ENCODE data around the gene LYST.
"Not testable (repeated sequence)": the region's sequence is repeated elsewhere in the genome, so short reads cannot be mapped to it uniquely, and the experiment has no call there.

Gene LYST

DNA sequence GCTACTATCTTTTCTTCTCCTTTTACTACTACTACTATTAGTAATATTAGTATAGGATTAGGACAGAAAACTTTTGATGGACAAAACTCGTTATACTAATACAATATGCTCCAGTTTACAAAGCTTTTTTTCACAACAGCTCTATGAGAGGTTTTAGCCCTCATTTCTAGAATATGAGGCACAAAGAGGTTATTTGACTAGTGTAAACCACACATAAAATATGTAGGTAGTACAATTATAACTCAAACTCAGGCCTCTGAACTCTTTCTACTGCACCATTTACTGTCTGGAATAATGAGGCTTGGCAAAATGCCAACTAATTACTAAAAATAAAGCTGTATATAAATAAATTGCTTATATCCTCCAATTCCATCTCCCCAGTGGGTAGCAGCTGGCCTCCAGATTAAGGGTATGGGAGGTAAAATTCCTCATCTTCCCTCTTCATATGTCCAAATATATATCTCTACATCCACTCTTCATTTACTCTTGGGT lies 99.9 kb downstream of the LYST start:
- no peak for DNase-seq (ENCODE audit: low read depth, low spot score)

DNA sequence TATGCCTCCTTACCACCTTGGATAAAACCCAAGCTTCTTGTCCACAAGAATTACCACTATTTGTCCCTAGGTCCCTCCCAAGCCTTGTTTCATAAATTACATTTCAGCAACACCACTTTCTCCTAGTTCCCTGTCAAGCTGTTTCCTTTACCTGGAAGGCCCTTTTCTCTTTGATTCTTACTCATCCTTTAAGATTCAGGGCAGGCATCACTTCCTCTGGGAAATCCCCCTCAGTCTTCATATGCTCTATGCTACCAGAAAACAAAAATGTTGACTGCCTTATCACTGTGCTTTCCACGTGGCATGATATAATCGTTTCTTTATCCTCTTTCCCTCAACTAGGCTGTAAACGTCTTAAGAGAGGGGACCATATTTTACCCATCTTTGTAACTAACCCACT lies 102.7 kb downstream of the LYST start:
- no peak for DNase-seq (ENCODE audit: low read depth, low spot score)

DNA sequence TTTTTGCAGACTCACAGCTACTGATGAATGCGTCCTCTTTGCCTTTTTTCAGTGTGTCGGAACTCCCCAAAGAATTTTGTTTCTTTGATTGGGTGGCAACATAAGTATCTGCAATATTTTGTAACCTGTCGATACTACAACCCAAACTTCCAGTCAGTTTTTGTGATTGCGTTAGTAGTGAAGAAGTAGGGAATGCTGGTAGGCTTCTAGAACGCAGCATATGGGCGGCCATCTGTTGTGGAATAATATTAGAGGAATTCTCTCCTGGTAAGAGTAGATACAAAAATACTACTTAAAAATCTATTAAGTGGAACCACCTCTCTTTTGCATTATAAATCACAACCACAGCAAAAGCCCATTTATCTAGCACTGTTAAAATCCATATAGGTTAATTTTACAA lies 107.4 kb downstream of the LYST start:
- DNase-seq (ENCODE audit: low read depth, low spot score), result no peak

DNA sequence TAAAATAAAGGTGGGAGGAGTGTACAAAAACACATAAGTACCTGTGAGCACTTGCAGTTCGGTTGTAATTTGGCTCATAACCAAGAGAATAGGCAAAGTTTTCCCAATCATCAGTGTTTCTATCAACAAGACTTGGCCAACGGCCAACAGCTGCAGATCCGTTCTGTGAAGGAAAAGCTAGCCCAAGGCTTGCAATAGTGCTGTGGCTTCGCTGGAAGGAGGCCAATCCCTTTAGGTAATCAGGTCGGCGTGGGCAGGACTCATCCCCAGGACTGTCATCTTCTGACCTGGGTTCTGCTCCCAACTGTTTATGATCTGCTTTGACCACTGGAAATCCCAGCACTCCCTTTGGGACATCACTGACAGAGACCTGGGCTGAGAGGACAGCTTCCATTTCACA lies 107.8 kb downstream of the LYST start:
- no peak for DNase-seq (ENCODE audit: low read depth, low spot score)

DNA sequence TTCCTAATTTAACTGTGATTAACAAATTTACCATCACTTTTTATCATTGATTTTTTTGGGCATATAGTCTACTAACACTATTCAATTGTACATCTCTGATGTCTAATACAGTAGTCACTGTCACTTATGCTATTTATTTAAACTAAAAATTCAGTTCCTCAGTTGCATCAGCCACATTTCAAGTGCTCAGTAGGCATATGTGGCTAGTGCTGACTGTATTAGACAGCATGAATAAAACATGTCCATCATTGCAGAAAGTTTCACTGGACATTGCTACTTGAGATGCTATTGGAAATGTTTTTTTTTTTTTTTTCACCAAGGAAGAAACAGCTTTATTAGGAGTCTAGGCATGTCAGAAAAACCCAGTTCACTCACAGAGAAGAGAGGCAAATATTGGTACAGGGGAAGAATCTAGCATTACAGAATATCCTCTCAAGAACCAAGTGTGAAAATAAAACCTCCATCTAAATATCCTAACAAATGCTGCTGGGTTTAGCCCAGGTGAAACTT lies 109.1 kb downstream of the LYST start:
- DNase-seq (ENCODE audit: low read depth, low spot score), result no peak

DNA sequence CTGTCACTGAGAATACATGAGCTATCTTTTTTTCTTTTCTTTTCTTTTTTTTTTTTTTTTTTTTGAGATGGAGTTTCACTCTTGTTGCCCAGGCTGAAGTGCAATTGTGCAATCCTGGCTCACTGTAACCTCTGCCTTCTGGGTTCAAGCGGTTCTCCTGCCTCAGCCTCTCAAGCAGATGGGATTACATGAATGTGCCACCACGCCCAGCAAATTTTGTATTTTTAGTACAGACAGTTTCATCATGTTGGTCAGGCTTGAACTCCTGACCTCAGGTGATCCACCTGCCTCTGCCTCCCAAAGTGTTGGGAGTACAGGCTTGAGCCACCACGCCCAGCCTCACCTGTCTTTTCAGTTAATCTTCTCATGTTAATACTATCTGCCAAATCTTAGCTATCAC lies 112.5 kb downstream of the LYST start:
- DNase-seq (ENCODE audit: low read depth, low spot score), result not testable (repeated sequence)

DNA sequence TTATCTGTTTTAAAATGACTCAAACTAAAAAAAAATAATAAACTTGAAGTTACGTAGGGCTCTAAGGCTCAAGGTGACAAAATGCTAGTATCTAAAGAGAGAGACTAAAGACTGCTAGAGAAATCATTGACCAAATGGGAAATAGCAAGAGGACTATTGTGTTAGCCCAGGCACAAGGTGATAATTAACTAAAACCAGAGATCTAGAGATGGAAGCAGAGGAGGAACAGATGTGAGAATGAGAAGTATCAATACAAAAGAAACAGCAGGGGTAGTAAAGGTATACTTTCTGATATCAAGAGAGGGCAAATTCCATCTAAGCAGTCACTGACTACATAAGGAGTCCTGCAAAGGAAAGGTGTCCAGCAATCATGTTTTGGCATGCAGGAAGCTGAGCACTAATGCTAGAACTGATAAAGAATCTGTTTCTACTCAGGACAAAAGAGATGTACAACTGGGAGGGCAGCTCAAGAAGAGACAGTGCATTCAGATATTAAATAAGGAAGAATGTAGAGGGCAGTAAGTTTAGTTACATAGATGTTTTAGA lies 116.9 kb downstream of the LYST start:
- DNase-seq (ENCODE audit: low read depth, low spot score), result no peak

DNA sequence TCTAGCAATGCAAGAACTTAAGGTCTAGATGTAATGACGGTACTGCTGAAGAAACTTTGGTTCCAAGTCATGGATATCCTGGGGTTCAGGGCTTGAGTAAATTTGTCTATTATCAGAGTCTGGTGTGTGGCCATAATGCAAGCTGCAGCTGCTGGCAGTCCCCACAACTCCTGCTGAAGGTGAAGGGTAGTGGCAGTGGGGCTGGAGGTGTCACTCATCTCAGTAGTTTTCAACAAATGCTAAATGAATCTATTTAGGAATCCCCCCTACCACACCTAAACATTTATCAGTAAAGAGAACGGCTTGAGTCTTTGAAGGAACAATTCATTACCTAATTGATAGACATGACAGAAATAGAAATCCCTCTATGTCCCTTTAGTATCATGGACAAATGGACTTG lies 118.0 kb downstream of the LYST start:
- DNase-seq (ENCODE audit: low read depth, low spot score), result no peak

DNA sequence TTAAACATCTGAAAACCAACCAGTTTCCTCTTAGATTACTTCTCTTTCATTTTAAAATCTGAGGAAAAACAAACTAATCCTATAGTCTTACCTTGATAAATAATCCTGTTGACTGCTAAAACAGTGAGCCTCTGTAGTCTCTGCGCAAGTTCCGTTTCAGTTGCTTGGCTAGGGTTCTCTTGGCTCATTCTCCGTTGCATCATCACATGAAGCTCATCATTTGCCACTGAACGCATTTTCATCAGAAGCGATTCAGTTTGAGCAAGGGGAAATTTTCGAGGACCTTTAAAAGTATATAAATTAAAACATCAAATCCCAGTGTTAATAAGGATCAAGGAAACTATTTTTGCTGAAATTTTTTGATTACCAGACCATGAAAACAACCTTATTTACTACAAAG lies 120.5 kb downstream of the LYST start:
- no peak for DNase-seq (ENCODE audit: low read depth, low spot score)

DNA sequence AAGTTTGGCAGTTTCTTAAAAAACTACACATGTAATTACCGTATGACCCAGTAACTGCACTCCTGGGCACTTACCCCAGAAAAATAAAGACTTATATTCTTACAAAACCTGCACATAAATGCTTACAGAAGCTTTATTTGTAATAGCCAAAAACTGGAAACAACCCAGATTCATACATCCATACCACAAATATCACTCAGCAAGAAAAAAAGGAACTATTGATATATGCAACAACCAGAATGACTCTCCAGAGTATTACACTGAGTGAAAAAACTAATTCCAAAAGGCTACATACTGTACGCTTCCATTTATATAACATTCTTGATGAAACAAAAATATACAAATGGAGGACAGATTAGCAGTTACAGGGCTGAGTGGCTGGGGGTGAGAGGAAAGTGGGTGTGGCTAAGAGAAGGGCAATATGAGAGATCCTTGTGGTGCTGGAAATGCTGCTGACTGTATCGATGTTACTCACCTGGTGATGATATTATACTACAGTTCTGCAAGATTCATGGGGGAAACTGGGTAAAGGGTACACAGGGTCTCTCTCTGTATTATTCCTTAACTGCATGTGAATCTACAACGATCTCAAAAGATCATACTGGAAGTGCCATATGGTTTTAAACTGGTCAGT lies 121.1 kb downstream of the LYST start:
- no peak for DNase-seq (ENCODE audit: low read depth, low spot score)

DNA sequence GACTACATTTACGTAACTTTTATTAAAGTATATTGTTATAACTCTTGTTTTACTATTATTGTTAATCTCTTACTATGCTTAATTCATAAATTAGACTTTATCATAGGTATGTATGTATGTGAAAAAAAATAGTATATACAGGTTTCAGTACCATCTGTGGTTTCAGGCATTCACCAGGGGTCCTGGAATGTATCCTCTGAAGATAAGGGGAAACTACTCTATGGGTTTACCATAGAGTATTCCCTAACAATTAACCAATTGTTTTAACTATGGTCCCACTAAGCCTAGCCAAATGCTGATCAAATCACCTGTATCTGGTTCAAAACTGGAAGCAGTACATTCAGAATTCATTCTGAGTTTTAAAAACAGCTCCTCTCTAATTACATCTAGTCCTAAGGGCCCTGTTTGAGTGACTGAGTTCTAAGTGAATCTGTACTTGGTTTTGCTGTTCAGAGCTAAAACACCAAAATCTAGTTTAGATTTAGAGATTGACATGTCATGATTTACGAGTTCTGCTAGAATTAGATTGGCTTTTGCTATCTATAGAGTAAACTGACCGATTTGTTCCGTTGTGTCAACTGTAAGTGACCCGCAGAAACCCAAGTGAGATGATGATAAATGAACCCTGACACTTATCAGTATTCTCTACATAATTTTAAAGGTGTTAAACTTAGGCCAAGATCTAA lies 123.6 kb downstream of the LYST start:
- DNase-seq (ENCODE audit: low read depth, low spot score), result no peak

DNA sequence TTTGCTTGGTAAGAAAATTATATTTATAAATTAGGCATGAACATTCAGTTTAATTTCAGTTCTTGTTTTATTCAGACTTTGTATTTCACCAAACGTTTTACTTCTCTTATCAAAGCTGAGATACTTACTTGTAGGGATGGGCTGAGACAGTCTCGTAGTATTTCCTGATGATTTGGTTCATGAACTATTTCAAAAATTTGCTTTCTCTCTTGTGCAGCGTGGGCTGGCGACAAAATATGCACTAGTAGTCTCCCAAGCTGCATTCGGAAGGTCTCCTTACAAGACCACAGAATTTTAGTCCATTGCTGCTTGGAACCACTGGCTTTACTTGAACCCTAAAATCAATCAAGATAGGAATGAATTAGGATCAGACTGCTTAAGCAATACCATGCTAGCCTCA lies 125.4 kb downstream of the LYST start:
- no peak for DNase-seq (ENCODE audit: low read depth, low spot score)

DNA sequence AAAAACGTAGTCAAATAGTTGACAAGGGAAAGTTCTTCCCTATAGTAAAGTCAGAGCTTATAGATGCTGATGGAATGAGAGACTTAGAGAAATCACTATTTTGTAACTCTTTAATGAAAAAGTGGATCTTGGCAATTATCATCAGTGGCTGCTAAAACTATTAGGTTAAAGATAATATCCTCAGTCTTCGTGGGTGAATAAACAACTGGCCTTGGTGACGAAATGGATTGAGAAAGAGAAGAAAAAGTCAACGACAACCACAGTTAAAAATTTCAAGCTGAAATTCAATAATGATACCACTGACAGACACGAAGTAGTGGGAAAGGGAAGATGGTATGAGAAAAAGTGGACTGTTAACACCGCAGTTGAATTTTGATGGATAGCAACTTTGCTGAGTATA lies 127.1 kb downstream of the LYST start:
- no peak for DNase-seq (ENCODE audit: low read depth, low spot score)

DNA sequence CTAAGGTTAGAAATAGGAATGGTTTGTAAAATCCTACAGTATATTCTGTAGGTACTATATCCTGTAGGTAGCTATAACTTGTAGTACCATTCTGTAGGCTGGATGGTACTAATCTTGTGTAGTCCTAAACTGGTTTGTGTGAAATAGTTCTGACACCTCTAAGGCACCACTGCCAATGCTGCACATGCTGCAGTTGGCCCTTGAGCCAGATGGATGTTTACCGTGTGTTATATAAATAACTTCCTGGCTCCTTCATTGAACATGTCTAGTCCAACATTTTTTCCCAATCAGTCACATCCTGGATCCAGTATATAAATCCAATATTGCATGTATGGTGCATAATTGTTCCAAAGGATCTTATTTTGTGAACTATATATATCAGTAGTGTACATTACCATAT lies 127.6 kb downstream of the LYST start:
- no peak for DNase-seq (ENCODE audit: low read depth, low spot score)

DNA sequence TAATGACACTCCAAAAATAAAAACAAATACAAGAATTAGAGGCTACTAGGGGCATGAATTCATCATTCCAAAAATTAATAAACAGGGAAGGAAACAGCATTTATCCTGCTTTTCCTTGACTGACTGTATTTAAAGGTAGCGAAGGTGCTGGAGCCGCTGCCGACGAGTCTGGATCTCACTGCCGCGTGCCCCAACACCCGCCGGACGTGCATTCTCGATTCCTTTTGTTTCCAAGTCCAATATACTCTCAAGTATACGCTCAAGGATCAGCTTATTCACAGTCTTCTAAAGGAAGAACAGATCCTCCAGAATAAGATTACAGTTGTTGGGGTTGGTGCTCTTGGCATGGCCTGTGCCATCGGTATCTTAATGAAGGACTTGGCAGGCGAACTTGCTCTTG lies 129.0 kb downstream of the LYST start:
- DNase-seq (ENCODE audit: low read depth, low spot score), result no peak

DNA sequence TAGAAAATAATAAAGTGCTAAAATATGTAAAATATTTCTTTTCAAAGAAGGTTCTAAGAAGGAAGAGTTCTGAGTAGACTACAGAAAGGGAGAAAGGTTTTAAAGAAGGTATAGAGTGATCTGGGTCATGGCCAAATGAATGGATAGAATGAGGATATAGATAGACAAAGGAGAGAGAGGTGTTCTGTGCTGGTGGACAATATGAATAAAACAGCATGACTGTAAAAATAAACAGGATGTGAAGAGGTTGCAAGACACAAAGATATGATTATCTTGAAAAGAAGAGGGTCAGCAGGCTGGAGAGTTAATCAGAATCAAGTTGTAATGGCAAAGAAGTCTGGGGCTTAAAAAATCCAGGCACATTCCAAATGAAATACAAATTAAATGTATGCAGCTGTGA lies 130.4 kb downstream of the LYST start:
- no peak for DNase-seq (ENCODE audit: low read depth, low spot score)

DNA sequence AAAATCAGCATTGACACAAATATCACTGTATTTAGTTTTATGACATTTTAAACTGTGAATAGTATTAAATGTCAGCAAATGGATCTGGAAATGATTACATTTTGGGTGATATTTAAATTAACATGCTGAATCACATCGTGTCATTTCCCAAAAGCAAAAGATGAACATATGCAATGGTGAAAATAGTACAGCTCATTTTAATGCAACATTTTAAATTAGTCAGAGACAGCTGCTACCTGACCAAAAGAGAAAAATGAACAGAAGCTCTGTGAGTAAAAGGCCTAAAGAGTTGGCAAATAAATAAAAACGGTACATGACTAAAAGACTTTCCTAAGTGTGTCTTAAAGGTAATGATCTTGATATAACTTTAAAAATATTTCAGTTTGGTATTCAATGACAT lies 131.1 kb downstream of the LYST start:
- no peak for DNase-seq (ENCODE audit: low read depth, low spot score)

DNA sequence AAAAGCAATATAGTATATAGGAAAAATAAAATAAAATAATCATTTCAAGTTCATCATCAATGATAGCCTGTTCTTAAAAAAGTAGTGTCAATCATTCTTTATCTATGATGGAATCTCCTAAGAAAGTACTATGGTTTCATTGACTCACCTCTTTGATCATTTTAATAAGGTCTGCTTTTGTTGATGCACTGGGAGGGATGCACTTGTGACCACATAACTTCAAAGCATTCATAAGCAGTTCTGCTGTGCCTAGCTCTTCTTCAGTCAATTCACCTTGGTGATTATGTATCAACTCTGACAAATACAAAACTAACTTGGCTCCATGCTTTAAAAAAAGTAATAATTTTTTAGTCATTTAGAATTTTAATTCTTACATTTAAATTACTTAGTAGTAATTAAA lies 132.4 kb downstream of the LYST start:
- no peak for DNase-seq (ENCODE audit: low read depth, low spot score)

DNA sequence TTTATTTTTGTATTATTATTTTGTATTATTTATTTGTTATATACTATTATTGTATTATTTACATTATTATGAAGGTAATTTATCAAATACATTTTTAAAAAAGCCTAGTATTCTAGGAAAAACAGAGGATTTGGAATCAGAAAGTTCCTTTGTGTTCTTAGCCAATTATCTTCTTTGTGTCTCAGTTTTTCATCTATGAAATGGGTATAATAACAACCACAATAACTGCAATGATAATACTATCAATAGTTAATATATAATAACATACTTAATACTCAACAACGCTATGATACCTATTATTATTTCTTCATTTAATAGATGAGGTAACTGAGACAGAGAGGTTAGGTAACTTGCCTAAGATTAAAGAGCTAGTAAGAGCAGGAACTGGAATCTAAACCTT lies 136.7 kb downstream of the LYST start:
- no peak for DNase-seq (ENCODE audit: low read depth, low spot score)

DNA sequence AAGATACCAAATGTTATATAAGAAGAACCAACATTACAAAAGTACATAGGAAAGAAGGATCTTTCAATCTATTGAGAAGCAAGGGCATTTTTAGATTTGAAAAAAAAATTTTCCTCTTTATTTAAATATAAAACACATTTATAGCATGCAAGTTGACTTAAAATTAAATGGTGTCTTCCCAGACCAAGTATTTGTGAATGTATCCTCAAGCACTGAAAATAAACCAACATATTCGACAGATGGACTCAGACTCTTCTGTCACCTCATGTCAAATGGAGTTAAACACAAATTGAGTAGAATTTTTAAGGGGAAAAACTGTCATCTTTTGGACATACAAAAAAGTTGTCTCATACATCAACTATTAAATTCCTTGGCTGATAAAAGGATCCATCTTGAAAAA lies 140.1 kb downstream of the LYST start:
- DNase-seq (ENCODE audit: low read depth, low spot score), result no peak

DNA sequence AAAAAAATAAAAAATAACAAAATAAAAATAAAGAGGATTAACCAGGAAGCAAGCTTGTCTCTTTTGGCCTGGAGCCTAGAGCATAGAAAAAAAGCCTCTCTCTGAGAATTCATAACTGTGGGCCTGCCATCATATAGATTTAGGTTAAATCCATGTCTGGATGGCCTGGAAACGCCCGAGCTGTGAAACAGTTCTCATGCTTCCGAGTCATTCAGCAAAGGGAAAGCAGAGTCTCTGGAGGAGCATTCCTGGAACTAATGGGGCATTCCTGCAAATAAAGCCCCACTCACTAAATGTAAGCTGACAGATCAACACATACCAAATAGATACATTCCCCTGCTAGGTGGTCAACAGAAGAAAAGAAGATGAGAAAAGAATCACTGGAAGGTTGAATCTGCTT lies 141.3 kb downstream of the LYST start:
- no peak for DNase-seq (ENCODE audit: low read depth, low spot score)

DNA sequence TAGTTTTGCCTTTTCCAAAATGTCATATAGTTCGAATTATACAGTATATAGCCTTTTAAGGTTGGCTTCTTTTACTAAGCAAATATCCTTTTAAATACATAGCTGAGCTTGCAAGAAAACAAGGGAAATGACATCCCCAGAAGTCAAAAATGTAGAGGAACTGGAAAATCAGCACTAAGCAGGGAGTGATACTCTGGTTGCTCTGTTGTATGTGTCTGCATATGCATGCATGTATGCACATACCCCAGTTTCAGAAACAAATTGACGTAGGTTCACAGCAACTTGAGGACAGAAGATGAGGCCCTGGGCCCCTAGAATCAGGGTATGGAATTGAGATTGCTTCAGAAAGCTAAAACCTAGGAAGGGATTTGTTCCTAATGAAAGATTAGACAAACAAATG lies 142.0 kb downstream of the LYST start:
- no peak for DNase-seq (ENCODE audit: low read depth, low spot score)

DNA sequence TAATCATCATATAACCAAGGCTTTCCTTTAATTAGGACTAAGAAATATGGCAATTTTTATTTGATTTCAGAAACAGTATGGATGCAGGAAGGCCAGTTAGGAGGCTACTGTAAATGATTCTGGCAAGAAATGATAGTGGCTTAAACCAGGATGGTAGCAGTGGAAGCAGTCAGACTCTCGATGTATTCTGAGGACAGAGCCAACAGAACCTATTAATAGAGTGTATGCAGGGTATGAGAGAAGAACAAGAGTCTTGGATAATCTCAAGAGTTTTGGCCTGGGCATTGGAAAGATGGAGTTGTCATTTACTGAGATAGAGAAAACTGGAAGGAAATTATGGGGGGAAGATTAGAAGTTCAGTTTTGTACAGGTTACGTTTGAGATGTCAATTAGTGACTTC lies 143.8 kb downstream of the LYST start:
- no peak for DNase-seq (ENCODE audit: low read depth, low spot score)
